Activated CD8-positive, alpha-beta T cell treated with anti-CD3 and anti-CD28 coated beads for 36 hours (primary cell): Measurements from ENCODE around the gene ZNF844. TPM values are rescaled to one million over a fixed set of nuclear protein-coding genes. Genes with fewer than 3 reads are reported as not detected.

Source experiments
- ATAC-seq: fragments of 200-7000 bp; cut with Tn5 transposase; one replicate; pipeline ENCODE4 v1.10.0; 2021; ENCODE audit warnings: mild to moderate bottlenecking, moderate library complexity
- CTCF ChIA-PET: fragments of 350-600 bp; sonication (Branson Sonifier 250); formaldehyde crosslinking; loops from one replicate; lab custom pipeline; 2021; ENCODE audit warnings: antibody characterized with exemption; lab: Charles Lee
- POLR2A ChIA-PET: fragments of 350-600 bp; sonication (Branson Sonifier 250); formaldehyde crosslinking; loops from one replicate; lab custom pipeline; 2021; ENCODE audit warnings: antibody characterized with exemption; lab: Charles Lee
- DNase-seq: peaks from one replicate; pipeline ENCODE4 v3.0.0-alpha.2; 2020
- H3K27ac Mint-ChIP-seq: one replicate; pipeline ENCODE4 v1.8.0; 2021; ENCODE audit warnings: mild to moderate bottlenecking, mixed read lengths
- H3K27me3 Mint-ChIP-seq: one replicate; pipeline ENCODE4 v1.8.0; 2021; ENCODE audit warnings: mixed read lengths
- H3K36me3 Mint-ChIP-seq: one replicate; pipeline ENCODE4 v1.8.0; 2021; ENCODE audit warnings: low read depth, mixed read lengths
- H3K4me1 Mint-ChIP-seq: one replicate; pipeline ENCODE4 v1.8.0; 2021; ENCODE audit warnings: low read depth, mixed read lengths
- H3K4me3 Mint-ChIP-seq: one replicate; pipeline ENCODE4 v1.8.0; 2021; ENCODE audit warnings: mild to moderate bottlenecking, moderate library complexity, mixed read lengths
- H3K9me3 Mint-ChIP-seq: one replicate; pipeline ENCODE4 v1.8.0; 2021; ENCODE audit warnings: mixed read lengths
- CTCF ChIP-seq: fragments of 200-600 bp; IDR thresholded peaks from one replicate; pipeline ENCODE4 v1.8.0; 2022; ENCODE audit warnings: antibody characterized with exemption, mild to moderate bottlenecking
- intact Hi-C: fragments of 100-400 bp; cut with micrococcal nuclease; formaldehyde crosslinking; loops from one replicate; pipeline ENCODE4 v1.10.0; 2022
- total RNA-seq, 2 experiments: library from RNA; stranded (reverse); gene quantifications; one replicate each; pipeline ENCODE4 v1.2.3, GENCODE V29; 2021

The ZNF844 gene
- total RNA-seq, 2 experiments from 2014 or later = 2.6 to 3.8 TPM

GRCh38 chr19:12112701-12113100 is 48.2 kb downstream of the ZNF844 start:
- peak; percentile 49 for DNase-seq
- H3K4me3 Mint-ChIP-seq = no peak overlapping the region
- H3K9me3 Mint-ChIP-seq = peaks cover 27% of the 10 kb centered on the region
- peaks cover 50% of the 10 kb centered on the region for H3K36me3 Mint-ChIP-seq
- ChIA-PET CTCF (interaction anchor here (1.0 to 2.4 kb wide), 3 partner anchors 22 to 232 kb away, joined by 3 to 8 read pairs (median 4); no protein-coding TSS in a partner anchor), POLR2A (interaction anchor here (1.0 to 1.2 kb wide), 4 partner anchors 9 to 125 kb away, joined by 3 to 4 read pairs (median 4); partner anchors contain the start of gene ZNF20)
- H3K27ac Mint-ChIP-seq = peak overlapping the region; percentile 30
- TF ChIP-seq CTCF = no peak
- ATAC-seq = peak; percentile 92
- intact Hi-C loops = no loop called here
- H3K27me3 Mint-ChIP-seq = no peaks in the 10 kb centered on the region
- H3K4me1 Mint-ChIP-seq = peaks cover 29% of the 10 kb centered on the region

GRCh38 chr19:12113121-12113520 is 48.6 kb downstream of the ZNF844 start:
- ChIA-PET POLR2A (interaction anchor here (1.0 to 1.2 kb wide), 5 partner anchors 9 to 125 kb away, joined by 3 to 4 read pairs (median 3); partner anchors contain the start of genes ZNF20 and ZNF878), CTCF (interaction anchor here (0.8 to 1.0 kb wide), 3 partner anchors 14 to 233 kb away, joined by 3 to 4 read pairs (median 3); no protein-coding TSS in a partner anchor)
- Mint-ChIP-seq H3K4me1 (peaks cover 29% of the 10 kb centered on the region), H3K27me3 (no peaks in the 10 kb centered on the region), H3K9me3 (peaks cover 27% of the 10 kb centered on the region), H3K36me3 (peaks cover 50% of the 10 kb centered on the region), H3K4me3 (no peak overlapping the region), H3K27ac (peak overlapping the region; percentile 30)
- no peak for ATAC-seq
- DNase-seq = no peak
- intact Hi-C loops = no loop called here
- no peak for TF ChIP-seq CTCF

GRCh38 chr19:12117201-12117970 is 52.9 kb downstream of the ZNF844 start:
- H3K9me3 Mint-ChIP-seq = peaks cover 10% of the 10 kb centered on the region

GRCh38 chr19:12126707-12127106 is 62.2 kb downstream of the ZNF844 start:
- intact Hi-C loops = no loop called here
- CTCF ChIA-PET = interaction anchor here (0.9 to 2.0 kb wide), 8 partner anchors 12 to 202 kb away, joined by 3 to 9 read pairs (median 4); partner anchors contain the start of gene ZNF20
- Mint-ChIP-seq H3K9me3 (peaks cover 11% of the 10 kb centered on the region), H3K4me3 (no peak overlapping the region), H3K27me3 (no peaks in the 10 kb centered on the region), H3K4me1 (peaks cover 4% of the 10 kb centered on the region), H3K36me3 (peaks cover 12% of the 10 kb centered on the region), H3K27ac (no peak overlapping the region)
- no peak for ATAC-seq
- peak; percentile 31 for DNase-seq
- POLR2A ChIA-PET = interaction anchor here (0.6 to 1.6 kb wide), 2 partner anchors 9 to 18 kb away, joined by 3 to 6 read pairs; no protein-coding TSS in a partner anchor
- peak; percentile 49 for TF ChIP-seq CTCF

More at GRCh38 chr19:12117201-12117970, 52.9 kb downstream of the ZNF844 start:
- Mint-ChIP-seq H3K27ac (no peak overlapping the region), H3K4me3 (no peak overlapping the region), H3K4me1 (peaks cover 18% of the 10 kb centered on the region), H3K27me3 (no peaks in the 10 kb centered on the region), H3K36me3 (peaks cover 21% of the 10 kb centered on the region)
- no peak for TF ChIP-seq CTCF
- intact Hi-C loops = no loop called here
- ChIA-PET POLR2A (interaction anchor here (1.0 to 1.8 kb wide), 2 partner anchors 9 to 58 kb away, joined by 3 to 6 read pairs; no protein-coding TSS in a partner anchor), CTCF (no interaction called here)
- no peak for ATAC-seq
- no peak for DNase-seq

Other genes starting within 250 kb of the ZNF844 start
- 1 to 10 TPM; 8.7 to 9.6 TPM for gene ZNF439, start 216.0 kb upstream of the ZNF844 start, total RNA-seq
- 1 to 10 TPM; 1.8 to 3.1 TPM for gene ZNF69, start 176.9 kb upstream of the ZNF844 start, total RNA-seq
- gene ZNF700, start 139.6 kb upstream of the ZNF844 start, total RNA-seq = 10 to 100 TPM; 12.0 to 14.0 TPM
- 1 to 10 TPM in 1 of 2 experiments, under 1 TPM in 1; 0.83 to 1.7 TPM for gene ZNF763, start 99.7 kb upstream of the ZNF844 start, total RNA-seq
- 1 to 10 TPM; 1.5 to 2.1 TPM for gene ZNF433, start 29.1 kb upstream of the ZNF844 start, total RNA-seq
- 1 to 10 TPM in 1 of 2 experiments, under 1 TPM in 1; 0.65 to 1.0 TPM for gene ZNF878, start 11.8 kb upstream of the ZNF844 start, total RNA-seq
- gene ZNF20, start 75.6 kb downstream of the ZNF844 start, total RNA-seq = 1 to 10 TPM; 2.0 to 3.0 TPM
- 1 to 10 TPM; 3.9 to 4.6 TPM for gene ZNF625, start 92.0 kb downstream of the ZNF844 start, total RNA-seq
- 10 to 100 TPM; 10.2 to 10.3 TPM for gene ZNF136, start 98.4 kb downstream of the ZNF844 start, total RNA-seq
- gene ZNF44, start 230.2 kb downstream of the ZNF844 start, total RNA-seq = 1 to 10 TPM; 6.1 to 7.1 TPM